Ascending aorta (tissue), 2 donors: ENCODE results near the gene CDK2AP2. TPM values are rescaled to one million over a fixed set of nuclear protein-coding genes. Genes with fewer than 3 reads are reported as not detected.
"Not testable (repeated sequence)": the region's sequence is repeated elsewhere in the genome, so short reads cannot be mapped to it uniquely, and the experiment has no call there.

Source experiments
- DNase-seq, 2 donors: peaks; one replicate each; pipeline ENCODE4 v3.0.0-alpha.2; 2019; ENCODE audit warnings: low spot score in 2 of 2
- H3K27ac ChIP-seq, 2 donors: fragments of 200-600 bp; sonication (generic); one replicate each; pipeline ENCODE4 v1.5.1; 2016 to 2017; ENCODE audit warnings: mild to moderate bottlenecking in 1 of 2
- H3K27me3 ChIP-seq: fragments of 200-600 bp; sonication (generic); one replicate; pipeline ENCODE4 v1.5.1; 2017
- H3K36me3 ChIP-seq, 2 donors: fragments of 200-600 bp; sonication (generic); one replicate each; pipeline ENCODE4 v1.5.1; 2016
- H3K4me1 ChIP-seq, 2 donors: fragments of 200-600 bp; sonication (generic); one replicate each; pipeline ENCODE4 v1.5.1; 2016 to 2017; ENCODE audit warnings: mild to moderate bottlenecking in 1 of 2
- H3K4me3 ChIP-seq, 2 donors: fragments of 200-600 bp; sonication (generic); one replicate each; pipeline ENCODE4 v1.5.1; 2016 to 2017; ENCODE audit warnings: mild to moderate bottlenecking in 1 of 2
- H3K9me3 ChIP-seq, 2 donors: fragments of 200-600 bp; sonication (generic); one replicate each; pipeline ENCODE4 v1.5.1; 2016
- CTCF ChIP-seq, 3 experiments: fragments of 200-600 bp in 2 of 3; fragments of 450-650 bp in 1 of 3; sonication (generic) in 2 of 3; IDR thresholded peaks; one replicate each; pipeline ENCODE4 v1.5.1; 2016 to 2019; ENCODE audit warnings: antibody characterized with exemption in 3 of 3, mild to moderate bottlenecking in 1 of 3, moderate library complexity in 1 of 3
- intact Hi-C: fragments of 100-400 bp; cut with DNase I; formaldehyde crosslinking; loops from one replicate; pipeline ENCODE4 v1.15.1; 2023
- total RNA-seq: library from RNA; depleted of rRNA; stranded (reverse); fragments of >200 nt; gene quantifications from one replicate; pipeline ENCODE4 v1.1.0, GENCODE V29; 2016

The CDK2AP2 gene, protein sequence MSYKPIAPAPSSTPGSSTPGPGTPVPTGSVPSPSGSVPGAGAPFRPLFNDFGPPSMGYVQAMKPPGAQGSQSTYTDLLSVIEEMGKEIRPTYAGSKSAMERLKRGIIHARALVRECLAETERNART
- 159 TPM for total RNA-seq

DNA sequence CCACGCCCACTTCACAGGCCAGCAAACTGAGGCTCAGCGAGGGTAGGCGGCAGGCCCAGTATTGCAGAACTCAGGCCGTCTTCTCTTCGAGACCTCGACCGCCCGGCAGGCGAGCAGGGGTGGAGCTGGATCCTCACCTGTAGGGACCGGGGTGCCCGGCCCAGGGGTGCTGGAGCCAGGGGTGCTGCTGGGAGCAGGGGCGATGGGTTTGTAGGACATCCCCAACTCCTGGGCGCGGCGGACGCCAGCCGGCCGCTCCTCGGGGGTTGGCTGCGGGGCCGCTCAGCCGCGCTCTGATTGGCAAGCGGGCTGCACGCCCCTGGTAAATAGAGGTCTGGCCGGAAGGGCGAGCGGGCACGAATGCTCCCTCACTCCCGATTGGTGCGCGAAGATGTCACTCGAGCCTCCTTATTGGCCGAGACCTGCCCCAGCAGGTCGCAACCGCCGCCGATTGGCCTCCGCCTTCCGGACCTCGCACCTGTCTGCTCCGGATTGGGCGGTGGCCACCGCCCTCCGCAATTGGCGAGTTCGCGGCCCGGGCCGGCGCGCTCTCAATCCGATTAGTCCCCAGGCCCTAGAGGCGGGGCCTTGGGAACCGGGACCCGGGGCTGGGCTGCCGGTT lies at the start of gene CDK2AP2:
Gene CDK2AP2, minus strand, starts transcription at position 299 of the 622 bp plus-strand sequence. Its CDS starts 80 bp downstream, at position 219.
- H3K9me3 ChIP-seq: no peaks in the 10 kb centered on the region
- H3K4me1 ChIP-seq: peaks cover 16 to 27% of the 10 kb centered on the region in 2 donors
- no peak for TF ChIP-seq CTCF (IDR thresholded peaks at IDR 0.05)
- intact Hi-C loops: loop anchor here (1.0 to 10.0 kb wide), 9 partner anchors 25 to 393 kb away; partner anchors contain the start of genes AIP, GRK2, GSTP1 and KDM2A
- H3K27ac ChIP-seq: peak within 1 kb of the TSS; percentile 95 to 96
- DNase-seq: peak; percentile 98 to 100
- H3K4me3 ChIP-seq: peak within 1 kb of the TSS; percentile 65 to 71
- no peaks in the 10 kb centered on the region for H3K27me3 ChIP-seq
- peaks cover 0 to 5% of the 10 kb centered on the region in 2 donors for H3K36me3 ChIP-seq

DNA sequence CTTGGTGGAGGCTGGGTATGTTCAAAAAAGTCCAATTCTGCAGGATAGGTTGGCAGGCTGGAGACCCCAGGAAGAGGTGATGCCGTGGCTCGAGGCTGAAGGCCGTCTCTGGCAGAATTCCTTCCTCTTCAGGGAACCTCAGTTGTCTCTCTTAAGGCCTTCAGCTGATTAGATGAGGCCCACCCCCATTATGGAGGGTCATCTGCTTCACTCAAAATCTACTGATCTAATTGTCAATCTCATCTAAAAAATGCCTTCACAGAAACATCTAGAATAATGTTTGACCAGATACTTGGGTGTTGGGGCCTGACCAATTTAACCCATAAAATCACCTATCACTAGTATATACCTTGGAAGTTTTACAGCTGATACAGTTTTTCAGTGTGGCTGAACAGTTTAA lies 48.3 kb upstream of the CDK2AP2 start:
- Histone ChIP-seq H3K9me3 (no peaks in the 10 kb centered on the region), H3K27ac (no peak overlapping the region), H3K36me3 (no peaks in the 10 kb centered on the region), H3K4me1 (peaks cover 0 to 17% of the 10 kb centered on the region in 2 donors), H3K4me3 (no peak overlapping the region), H3K27me3 (no peaks in the 10 kb centered on the region)
- intact Hi-C loops: no loop called here
- TF ChIP-seq CTCF (IDR thresholded peaks at IDR 0.05): no peak
- DNase-seq: no peak

GRCh38 chr11:67551697-67552096 lies 43.7 kb upstream of the CDK2AP2 start:
- H3K4me3 ChIP-seq, DNase-seq, H3K9me3 ChIP-seq: not testable (repeated sequence)

DNA sequence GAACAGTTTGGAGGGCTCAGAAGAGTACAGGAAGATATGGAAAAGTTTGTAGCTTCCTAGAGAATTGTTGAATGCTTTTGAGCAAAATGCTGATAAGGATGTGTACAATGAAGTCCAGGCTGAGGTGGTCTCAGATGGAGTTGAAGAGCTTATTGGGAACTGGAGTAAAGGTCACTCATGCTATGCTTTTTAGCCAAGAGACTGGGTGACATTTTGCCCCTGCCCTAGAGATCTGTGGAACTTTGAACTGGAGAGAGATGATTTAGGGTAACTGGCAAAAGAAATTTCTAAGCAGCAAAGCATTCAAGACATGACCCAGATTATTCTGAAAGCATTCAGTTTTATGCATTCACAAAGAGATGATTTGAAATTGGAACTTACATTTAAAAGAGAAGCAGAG lies 43.2 kb upstream of the CDK2AP2 start:
- TF ChIP-seq CTCF (IDR thresholded peaks at IDR 0.05): no peak
- Histone ChIP-seq H3K9me3 (no peaks in the 10 kb centered on the region), H3K4me3 (no peak overlapping the region), H3K27ac (no peak overlapping the region), H3K27me3 (no peaks in the 10 kb centered on the region), H3K36me3 (no peaks in the 10 kb centered on the region), H3K4me1 (no peaks in the 10 kb centered on the region)
- DNase-seq: no peak
- intact Hi-C loops: no loop called here

More at GRCh38 chr11:67551697-67552096, 43.7 kb upstream of the CDK2AP2 start:
- H3K4me1 ChIP-seq, intact Hi-C loops, H3K36me3 ChIP-seq, H3K27me3 ChIP-seq, H3K27ac ChIP-seq: not testable (repeated sequence)

- TF ChIP-seq CTCF (IDR thresholded peaks at IDR 0.05): no peak
- H3K27ac ChIP-seq: no peak overlapping the region
- no peaks in the 10 kb centered on the region for H3K9me3 ChIP-seq
- no peaks in the 10 kb centered on the region for H3K36me3 ChIP-seq
- H3K27me3 ChIP-seq: no peaks in the 10 kb centered on the region
- H3K4me1 ChIP-seq: no peaks in the 10 kb centered on the region
- intact Hi-C loops: no loop called here
- DNase-seq: no peak
- no peak overlapping the region for H3K4me3 ChIP-seq
These were observed 40.7 kb upstream of the CDK2AP2 start for GRCh38 chr11:67548555-67549110.

DNA sequence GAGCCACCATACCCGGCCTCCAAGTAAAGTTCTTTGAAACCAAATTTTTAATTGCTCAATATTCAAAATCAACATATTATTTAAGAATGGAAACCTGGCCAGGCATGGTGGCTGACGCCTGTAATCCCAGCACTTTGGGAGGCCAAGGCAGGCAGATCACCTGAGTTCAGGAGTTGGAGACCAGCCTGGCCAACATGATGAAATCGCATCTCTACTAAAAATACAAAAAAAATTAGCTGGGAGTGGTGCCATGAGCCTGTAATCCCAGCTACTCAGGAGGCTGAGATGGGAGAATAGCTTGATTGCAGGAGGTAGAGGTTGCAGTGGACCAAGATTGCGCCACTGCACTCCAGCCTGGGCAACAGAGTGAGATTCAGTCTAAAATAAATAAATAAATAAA lies 40.1 kb upstream of the CDK2AP2 start:
- DNase-seq, H3K27ac ChIP-seq, H3K27me3 ChIP-seq, H3K4me3 ChIP-seq, H3K36me3 ChIP-seq, H3K4me1 ChIP-seq, H3K9me3 ChIP-seq, intact Hi-C loops: not testable (repeated sequence)
